Upper lobe of left lung (tissue), 4 donors: Measurements from ENCODE around the gene RAB33B.

Experiments
- EP300 ChIP-seq, 4 donors: sonication (generic); formaldehyde crosslinking; IDR thresholded peaks; one replicate each; pipeline ENCODE4 v1.5.1; 2017; ENCODE audit warnings: antibody characterized with exemption in 4 of 4, control low read depth in 2 of 4
- POLR2A ChIP-seq, 4 donors: fragments of 450-650 bp; IDR thresholded peaks; one replicate each; pipeline ENCODE4 v1.5.1; 2016 to 2017; ENCODE audit warnings: antibody characterized with exemption in 4 of 4, mild to moderate bottlenecking in 2 of 4
- POLR2AphosphoS5 ChIP-seq, 2 donors: sonication (generic); formaldehyde crosslinking; IDR thresholded peaks; one replicate each; pipeline ENCODE4 v1.5.1; 2017; ENCODE audit warnings: antibody characterized with exemption in 2 of 2
- TF ChIP-seq, protein P1 (sequence below), 6 experiments: fragments of 450-650 bp in 4 of 6; fragments of 200-600 bp in 2 of 6; sonication (generic) in 2 of 6; IDR thresholded peaks; one replicate each; pipeline ENCODE4 v1.5.1; 2016 to 2019; ENCODE audit warnings: antibody characterized with exemption in 6 of 6

DNA sequence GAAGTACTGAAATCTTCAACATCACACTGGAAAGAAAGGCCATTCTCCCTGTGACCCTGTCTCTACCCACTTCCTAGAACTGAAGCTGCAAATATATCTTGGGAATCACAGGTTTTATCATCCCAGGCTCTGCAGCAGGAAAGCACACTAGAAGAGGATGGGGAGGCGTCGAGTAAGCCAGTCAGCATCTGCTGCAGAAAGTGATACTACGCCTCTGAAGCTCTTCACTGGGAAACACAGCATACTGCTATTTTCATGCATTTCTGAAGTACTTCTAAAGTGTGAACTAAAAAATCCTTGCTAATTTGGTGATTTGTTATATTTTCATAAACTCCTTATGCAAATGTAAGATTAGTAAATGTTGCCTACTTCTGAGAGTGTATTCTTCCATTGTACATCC lies 29.1 kb downstream of the RAB33B start:
- TF ChIP-seq, protein P1, sequence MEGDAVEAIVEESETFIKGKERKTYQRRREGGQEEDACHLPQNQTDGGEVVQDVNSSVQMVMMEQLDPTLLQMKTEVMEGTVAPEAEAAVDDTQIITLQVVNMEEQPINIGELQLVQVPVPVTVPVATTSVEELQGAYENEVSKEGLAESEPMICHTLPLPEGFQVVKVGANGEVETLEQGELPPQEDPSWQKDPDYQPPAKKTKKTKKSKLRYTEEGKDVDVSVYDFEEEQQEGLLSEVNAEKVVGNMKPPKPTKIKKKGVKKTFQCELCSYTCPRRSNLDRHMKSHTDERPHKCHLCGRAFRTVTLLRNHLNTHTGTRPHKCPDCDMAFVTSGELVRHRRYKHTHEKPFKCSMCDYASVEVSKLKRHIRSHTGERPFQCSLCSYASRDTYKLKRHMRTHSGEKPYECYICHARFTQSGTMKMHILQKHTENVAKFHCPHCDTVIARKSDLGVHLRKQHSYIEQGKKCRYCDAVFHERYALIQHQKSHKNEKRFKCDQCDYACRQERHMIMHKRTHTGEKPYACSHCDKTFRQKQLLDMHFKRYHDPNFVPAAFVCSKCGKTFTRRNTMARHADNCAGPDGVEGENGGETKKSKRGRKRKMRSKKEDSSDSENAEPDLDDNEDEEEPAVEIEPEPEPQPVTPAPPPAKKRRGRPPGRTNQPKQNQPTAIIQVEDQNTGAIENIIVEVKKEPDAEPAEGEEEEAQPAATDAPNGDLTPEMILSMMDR (IDR thresholded peaks at IDR 0.05) = no peak
- TF ChIP-seq POLR2A (IDR thresholded peaks at IDR 0.05) = no peak
- no peak for TF ChIP-seq POLR2AphosphoS5 (IDR thresholded peaks at IDR 0.05)
- TF ChIP-seq EP300 (IDR thresholded peaks at IDR 0.05) = no peak
